H9 (cell line): ENCODE results near the gene MMP26. TPM values are rescaled to one million over a fixed set of nuclear protein-coding genes. Genes with fewer than 3 reads are reported as not detected.
A peak's percentile ranks its signal among the peaks of the same experiment; 100 is the strongest.
"Not testable (repeated sequence)": the region's sequence is repeated elsewhere in the genome, so short reads cannot be mapped to it uniquely, and the experiment has no call there.

Source experiments
- DNase-seq: peaks from one replicate; pipeline ENCODE4 v3.0.0-alpha.2; 2017
- H2AFZ ChIP-seq: one replicate; pipeline ENCODE4 v1.6.1; 2013; ENCODE audit warnings: mild to moderate bottlenecking, low read length, control low read depth, moderate library complexity
- H2AK5ac ChIP-seq: 2 replicates; pipeline ENCODE4 v1.6.1; 2013; ENCODE audit warnings: low read length, control low read depth, mixed read lengths; ENCODE audit not compliant: insufficient read length
- H2BK120ac ChIP-seq: one replicate; pipeline ENCODE4 v1.6.1; 2013; ENCODE audit warnings: low read depth, mild to moderate bottlenecking, low read length, control low read depth, inconsistent platforms; ENCODE audit not compliant: poor library complexity, severe bottlenecking
- H2BK12ac ChIP-seq: 2 replicates; pipeline ENCODE4 v1.6.1; 2013; ENCODE audit warnings: low read length, control low read depth, mixed read lengths, low read depth; ENCODE audit not compliant: insufficient read length
- H2BK15ac ChIP-seq: 2 replicates; pipeline ENCODE4 v1.6.1; 2013; ENCODE audit warnings: low read depth, low read length, control low read depth
- H2BK20ac ChIP-seq: one replicate; pipeline ENCODE4 v1.6.1; 2013; ENCODE audit warnings: low read depth, mild to moderate bottlenecking, low read length, control low read depth, inconsistent platforms; ENCODE audit not compliant: poor library complexity, severe bottlenecking
- H2BK5ac ChIP-seq: 2 replicates; pipeline ENCODE4 v1.6.1; 2013; ENCODE audit warnings: low read length, control low read depth, mixed read lengths; ENCODE audit not compliant: insufficient read length
- H3K14ac ChIP-seq: 2 replicates; pipeline ENCODE4 v1.6.1; 2013; ENCODE audit warnings: low read length, control low read depth; ENCODE audit not compliant: insufficient read depth
- H3K18ac ChIP-seq: 2 replicates; pipeline ENCODE4 v1.6.1; 2013; ENCODE audit warnings: low read depth, mild to moderate bottlenecking, mixed read lengths, low read length, control low read depth; ENCODE audit not compliant: insufficient read length
- H3K23ac ChIP-seq: 2 replicates; pipeline ENCODE4 v1.6.1; 2013; ENCODE audit warnings: low read length, control low read depth, mixed read lengths, low read depth; ENCODE audit not compliant: insufficient read length
- H3K23me2 ChIP-seq: 2 replicates; pipeline ENCODE4 v1.6.1; 2013; ENCODE audit warnings: low read depth, mild to moderate bottlenecking, mixed read lengths, low read length, control low read depth; ENCODE audit not compliant: insufficient read length, poor library complexity, severe bottlenecking
- H3K27ac ChIP-seq: 2 replicates; pipeline ENCODE4 v1.5.1; 2013; ENCODE audit warnings: low read length, control low read depth, mixed read lengths, low read depth; ENCODE audit not compliant: insufficient read length
- H3K27me3 ChIP-seq: 2 replicates; pipeline ENCODE4 v1.6.1; 2013; ENCODE audit warnings: low read length, control low read depth, inconsistent platforms; ENCODE audit not compliant: insufficient read depth
- H3K4ac ChIP-seq: 2 replicates; pipeline ENCODE4 v1.6.1; 2013; ENCODE audit warnings: low read depth, mild to moderate bottlenecking, control low read depth, inconsistent platforms, low read length, moderate library complexity
- H3K4me1 ChIP-seq: 2 replicates; pipeline ENCODE4 v1.6.1; 2013; ENCODE audit warnings: low read length, control low read depth, inconsistent platforms; ENCODE audit not compliant: insufficient read depth
- H3K4me2 ChIP-seq: 2 replicates; pipeline ENCODE4 v1.6.1; 2013; ENCODE audit warnings: low read length, control low read depth, mixed read lengths; ENCODE audit not compliant: insufficient read length, insufficient read depth
- H3K56ac ChIP-seq: 2 replicates; pipeline ENCODE4 v1.6.1; 2013; ENCODE audit warnings: low read depth, mild to moderate bottlenecking, mixed read lengths, low read length, control low read depth; ENCODE audit not compliant: insufficient read length
- H3K79me1 ChIP-seq: 2 replicates; pipeline ENCODE4 v1.6.1; 2013; ENCODE audit warnings: low read depth, mild to moderate bottlenecking, moderate library complexity, low read length, control low read depth, inconsistent platforms; ENCODE audit not compliant: insufficient read depth, poor library complexity, severe bottlenecking
- H3K79me2 ChIP-seq: 2 replicates; pipeline ENCODE4 v1.6.1; 2013; ENCODE audit warnings: low read length, control low read depth, inconsistent platforms; ENCODE audit not compliant: insufficient read depth
- H3K9ac ChIP-seq: 2 replicates; pipeline ENCODE4 v1.6.1; 2013; ENCODE audit warnings: low read length, control low read depth, mixed read lengths; ENCODE audit not compliant: insufficient read length; ENCODE audit errors: extremely low read depth
- H3K9me3 ChIP-seq: one replicate; pipeline ENCODE4 v1.6.1; 2013; ENCODE audit warnings: low read depth, low read length, inconsistent platforms; ENCODE audit not compliant: control insufficient read depth
- H3T11ph ChIP-seq: one replicate; pipeline ENCODE4 v1.6.1; 2013; ENCODE audit warnings: mild to moderate bottlenecking, low read length, control low read depth, inconsistent platforms
- H4K20me1 ChIP-seq: one replicate; pipeline ENCODE4 v1.6.1; 2013; ENCODE audit not compliant: control insufficient read depth, insufficient read length, insufficient read depth
- H4K5ac ChIP-seq: 2 replicates; pipeline ENCODE4 v1.6.1; 2013; ENCODE audit warnings: low read depth, mild to moderate bottlenecking, mixed read lengths, low read length, control low read depth; ENCODE audit not compliant: insufficient read length
- H4K8ac ChIP-seq: replicated peaks from 2 replicates; pipeline ENCODE4 v1.6.1; 2013; ENCODE audit warnings: low read length, control low read depth, mixed read lengths, low read depth; ENCODE audit not compliant: insufficient read length
- H4K91ac ChIP-seq: 2 replicates; pipeline ENCODE4 v1.6.1; 2013; ENCODE audit warnings: low read depth, mild to moderate bottlenecking, moderate library complexity, mixed read lengths, low read length, control low read depth; ENCODE audit not compliant: insufficient read length
- H3K27ac Mint-ChIP-seq, 3 experiments: 2 replicates in 2 of 3; 3 replicates in 1 of 3; pipeline ENCODE4 v1.8.0; 2020 to 2021; ENCODE audit warnings: mixed read lengths in 3 of 3, mild to moderate bottlenecking in 1 of 3, moderate library complexity in 1 of 3
- H3K27me3 Mint-ChIP-seq: 2 replicates; pipeline ENCODE4 v1.8.0; 2021; ENCODE audit warnings: low read depth, mild to moderate bottlenecking, moderate library complexity, mixed read lengths
- H3K36me3 Mint-ChIP-seq, 3 experiments: 2 replicates in 2 of 3; 3 replicates in 1 of 3; pipeline ENCODE4 v1.8.0; 2020 to 2021; ENCODE audit warnings: low read depth in 3 of 3, mixed read lengths in 3 of 3; ENCODE audit not compliant: insufficient read depth in 1 of 3
- H3K4me1 Mint-ChIP-seq, 2 experiments: 2 replicates each; pipeline ENCODE4 v1.8.0; 2020; ENCODE audit warnings: mixed read lengths in 2 of 2
- H3K4me3 Mint-ChIP-seq, 2 experiments: 2 replicates in 1 of 2; 3 replicates in 1 of 2; pipeline ENCODE4 v1.8.0; 2020 to 2021; ENCODE audit warnings: mild to moderate bottlenecking in 2 of 2, mixed read lengths in 2 of 2, moderate library complexity in 1 of 2
- H3K9me3 Mint-ChIP-seq, 2 experiments: 2 replicates in 1 of 2; 3 replicates in 1 of 2; pipeline ENCODE4 v1.8.0; 2020; ENCODE audit warnings: mild to moderate bottlenecking in 2 of 2, mixed read lengths in 2 of 2, moderate library complexity in 1 of 2
- WGBS: extraction: QIAGEN DNeasy Blood & Tissue Kit; methylation state at CpG from one replicate; pipeline ENCODE4 v1.1.7; 2013; ENCODE audit warnings: missing lambda C conversion rate, low lambda C conversion rate, mixed read lengths; ENCODE audit not compliant: insufficient read length; ENCODE audit errors: extremely low coverage; 5-methylcytosine and 5-hydroxymethylcytosine counted together
- total RNA-seq: library from RNA; stranded (reverse); gene quantifications from 2 replicates; pipeline ENCODE4 v1.2.1, GENCODE V29; 2021
- TF ChIP-seq, protein P1 (sequence below): fragments of 200-600 bp; sonication (generic); conservative IDR thresholded peaks from 3 replicates; pipeline ENCODE4 v1.8.0; 2021; ENCODE audit warnings: antibody characterized with exemption, mild to moderate bottlenecking

Gene MMP26
- total RNA-seq, 1 experiment from 2014 or later: not detected

DNA sequence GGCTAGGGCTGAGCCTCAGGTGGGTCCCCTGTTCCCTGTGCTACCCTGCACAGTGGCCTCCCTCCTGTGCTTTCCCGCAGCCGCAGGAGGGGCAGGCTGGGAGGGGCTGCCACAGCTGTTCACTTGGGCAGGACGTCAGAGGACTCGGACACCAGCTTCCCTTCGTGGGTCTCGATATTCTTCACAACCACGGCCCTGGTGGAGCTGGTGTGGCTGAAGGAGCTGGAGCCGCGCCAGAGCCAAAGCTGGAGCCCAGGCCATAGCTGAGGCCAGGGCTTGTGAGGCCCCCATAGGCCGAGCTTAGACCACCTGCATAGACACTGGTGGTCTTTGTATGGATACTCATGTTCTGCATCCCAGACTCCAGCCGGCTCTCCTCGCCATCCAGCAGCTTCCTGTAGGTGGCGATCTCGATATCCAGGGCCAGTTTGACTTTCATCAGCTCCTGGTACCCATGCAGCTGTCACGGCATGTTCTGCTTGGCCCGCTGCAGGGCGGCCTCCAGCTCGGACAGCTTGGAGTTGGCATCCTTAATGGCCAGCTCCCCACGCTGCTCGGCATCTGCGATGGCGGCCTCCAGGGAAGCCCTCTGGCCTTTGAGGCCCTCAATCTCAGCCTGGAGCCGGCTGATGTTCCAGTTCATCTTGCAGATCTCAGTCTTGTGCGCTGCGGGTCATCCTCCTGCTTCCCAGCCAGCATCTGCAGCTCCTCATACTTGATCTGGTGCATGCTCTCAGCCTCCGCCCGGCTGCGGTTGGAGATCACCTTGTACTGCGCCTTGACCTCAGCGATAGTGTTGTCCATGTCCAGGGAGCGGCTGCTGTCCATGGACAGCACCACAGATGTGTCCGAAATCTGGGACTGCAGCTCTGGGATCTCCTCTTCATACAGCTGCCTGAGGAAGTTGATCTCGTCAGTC lies 18.3 kb downstream of the MMP26 start:
- H3K4me3 Mint-ChIP-seq: not testable (repeated sequence)

More for the DNA sequence above, 18.3 kb downstream of the MMP26 start:
- H2BK20ac ChIP-seq, H3K27ac ChIP-seq, H3K14ac ChIP-seq, H3K9me3 ChIP-seq, H3K23me2 ChIP-seq, H3K4me1 ChIP-seq, H3K27me3 Mint-ChIP-seq, H3K27me3 ChIP-seq, H3K4ac ChIP-seq, H3K9me3 Mint-ChIP-seq, H3T11ph ChIP-seq, H2BK15ac ChIP-seq, H2BK12ac ChIP-seq, H4K91ac ChIP-seq, H2AK5ac ChIP-seq, H3K9ac ChIP-seq, H2AFZ ChIP-seq, H4K8ac ChIP-seq, H2BK5ac ChIP-seq, H3K79me2 ChIP-seq, H4K20me1 ChIP-seq, H3K4me2 ChIP-seq, H2BK120ac ChIP-seq, H3K56ac ChIP-seq, H3K23ac ChIP-seq, H3K36me3 Mint-ChIP-seq, H3K18ac ChIP-seq, H4K5ac ChIP-seq, H3K79me1 ChIP-seq, H3K27ac Mint-ChIP-seq: not testable (repeated sequence)
- TF ChIP-seq, protein P1, sequence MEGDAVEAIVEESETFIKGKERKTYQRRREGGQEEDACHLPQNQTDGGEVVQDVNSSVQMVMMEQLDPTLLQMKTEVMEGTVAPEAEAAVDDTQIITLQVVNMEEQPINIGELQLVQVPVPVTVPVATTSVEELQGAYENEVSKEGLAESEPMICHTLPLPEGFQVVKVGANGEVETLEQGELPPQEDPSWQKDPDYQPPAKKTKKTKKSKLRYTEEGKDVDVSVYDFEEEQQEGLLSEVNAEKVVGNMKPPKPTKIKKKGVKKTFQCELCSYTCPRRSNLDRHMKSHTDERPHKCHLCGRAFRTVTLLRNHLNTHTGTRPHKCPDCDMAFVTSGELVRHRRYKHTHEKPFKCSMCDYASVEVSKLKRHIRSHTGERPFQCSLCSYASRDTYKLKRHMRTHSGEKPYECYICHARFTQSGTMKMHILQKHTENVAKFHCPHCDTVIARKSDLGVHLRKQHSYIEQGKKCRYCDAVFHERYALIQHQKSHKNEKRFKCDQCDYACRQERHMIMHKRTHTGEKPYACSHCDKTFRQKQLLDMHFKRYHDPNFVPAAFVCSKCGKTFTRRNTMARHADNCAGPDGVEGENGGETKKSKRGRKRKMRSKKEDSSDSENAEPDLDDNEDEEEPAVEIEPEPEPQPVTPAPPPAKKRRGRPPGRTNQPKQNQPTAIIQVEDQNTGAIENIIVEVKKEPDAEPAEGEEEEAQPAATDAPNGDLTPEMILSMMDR: peak; percentile 67
- peak; percentile 73 for DNase-seq
- peaks cover 15 to 18% of the 10 kb centered on the region in 2 experiments for H3K4me1 Mint-ChIP-seq
- WGBS: no CpG with 5 or more reads among the region's 33 CpGs
